UCSD-AML1 (cell line): ENCODE measurements around the gene FLNB.
"Not testable (repeated sequence)": the region's sequence is repeated elsewhere in the genome, so short reads cannot be mapped to it uniquely, and the experiment has no call there.

Source experiments
- DNase-seq: peaks from one replicate; lab custom pipeline; 2025; ENCODE audit not compliant: unreplicated experiment; lab: John Stamatoyannopoulos, UW

The FLNB gene

GRCh38 chr3:58197588-58197987 lies 189.4 kb downstream of the FLNB start:
- DNase-seq, result no peak

- no peak for DNase-seq
Observed at GRCh38 chr3:58198362-58198761, 190.1 kb downstream of the FLNB start.

GRCh38 chr3:58198804-58199203 lies 190.6 kb downstream of the FLNB start:
- DNase-seq, result no peak

- DNase-seq, result no peak
Observed at GRCh38 chr3:58200121-58200709, 192.0 kb downstream of the FLNB start.

- DNase-seq, result peak; percentile 38
Observed at GRCh38 chr3:58200846-58201355, 192.7 kb downstream of the FLNB start.

GRCh38 chr3:58201451-58201850 lies 193.2 kb downstream of the FLNB start:
- DNase-seq, result not testable (repeated sequence)

GRCh38 chr3:58202917-58203360 lies 194.7 kb downstream of the FLNB start:
- no peak for DNase-seq

GRCh38 chr3:58203541-58203940 lies 195.3 kb downstream of the FLNB start:
- no peak for DNase-seq

GRCh38 chr3:58204720-58205119 lies 196.5 kb downstream of the FLNB start:
- DNase-seq, result no peak

GRCh38 chr3:58205981-58206380 lies 197.8 kb downstream of the FLNB start:
- DNase-seq, result no peak

- no peak for DNase-seq
Observed at GRCh38 chr3:58206406-58207011, 198.3 kb downstream of the FLNB start.

GRCh38 chr3:58207954-58208353 lies 199.7 kb downstream of the FLNB start:
- no peak for DNase-seq

- no peak for DNase-seq
Observed at GRCh38 chr3:58209933-58210332, 201.7 kb downstream of the FLNB start.

- no peak for DNase-seq
Observed at GRCh38 chr3:58210761-58211460, 202.7 kb downstream of the FLNB start, which contains the start of gene DNASE1L3. DNASE1L3 (minus strand) TSS chr3:58210972; CDS start chr3:58210906, 66 bp downstream.

GRCh38 chr3:58214484-58215316 lies 206.5 kb downstream of the FLNB start:
- no peak for DNase-seq

- DNase-seq, result no peak
Observed at GRCh38 chr3:58215317-58216025, 207.2 kb downstream of the FLNB start.

GRCh38 chr3:58216496-58217195 lies 208.4 kb downstream of the FLNB start:
- DNase-seq, result no peak

GRCh38 chr3:58217209-58217811 lies 209.1 kb downstream of the FLNB start:
- peak; percentile 79 for DNase-seq

- no peak for DNase-seq
Observed at GRCh38 chr3:58218904-58219303, 210.7 kb downstream of the FLNB start.
